ENCODE results near the gene TBKBP1.

DNA sequence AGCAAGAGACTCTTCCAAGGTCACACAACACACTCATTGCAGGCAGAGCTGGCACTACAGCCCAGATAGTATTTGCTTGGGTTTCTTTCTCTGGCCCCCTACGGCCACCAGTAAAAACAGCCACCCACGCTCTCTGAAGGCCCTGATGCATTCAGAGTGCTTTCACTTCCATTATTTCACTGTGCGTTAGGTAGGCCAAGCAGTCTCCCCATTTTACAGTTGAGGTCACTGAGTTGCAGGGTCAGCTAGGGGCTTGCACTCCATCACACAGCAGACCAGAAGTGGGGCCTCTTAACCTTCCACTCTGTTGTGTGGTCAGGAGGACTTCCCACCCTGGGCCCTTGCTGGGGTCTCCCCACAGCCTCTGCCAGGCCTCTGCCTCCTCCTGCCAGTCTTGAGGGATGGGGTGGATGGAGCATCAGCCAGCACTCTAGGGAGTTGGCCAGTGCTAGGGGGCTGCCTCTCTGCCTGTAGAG lies 41.6 kb downstream of the TBKBP1 start:
- TF ChIP-seq, protein P1, sequence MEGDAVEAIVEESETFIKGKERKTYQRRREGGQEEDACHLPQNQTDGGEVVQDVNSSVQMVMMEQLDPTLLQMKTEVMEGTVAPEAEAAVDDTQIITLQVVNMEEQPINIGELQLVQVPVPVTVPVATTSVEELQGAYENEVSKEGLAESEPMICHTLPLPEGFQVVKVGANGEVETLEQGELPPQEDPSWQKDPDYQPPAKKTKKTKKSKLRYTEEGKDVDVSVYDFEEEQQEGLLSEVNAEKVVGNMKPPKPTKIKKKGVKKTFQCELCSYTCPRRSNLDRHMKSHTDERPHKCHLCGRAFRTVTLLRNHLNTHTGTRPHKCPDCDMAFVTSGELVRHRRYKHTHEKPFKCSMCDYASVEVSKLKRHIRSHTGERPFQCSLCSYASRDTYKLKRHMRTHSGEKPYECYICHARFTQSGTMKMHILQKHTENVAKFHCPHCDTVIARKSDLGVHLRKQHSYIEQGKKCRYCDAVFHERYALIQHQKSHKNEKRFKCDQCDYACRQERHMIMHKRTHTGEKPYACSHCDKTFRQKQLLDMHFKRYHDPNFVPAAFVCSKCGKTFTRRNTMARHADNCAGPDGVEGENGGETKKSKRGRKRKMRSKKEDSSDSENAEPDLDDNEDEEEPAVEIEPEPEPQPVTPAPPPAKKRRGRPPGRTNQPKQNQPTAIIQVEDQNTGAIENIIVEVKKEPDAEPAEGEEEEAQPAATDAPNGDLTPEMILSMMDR (conservative IDR thresholded peaks at IDR 0.05 in 1 of 2, IDR thresholded peaks at IDR 0.05 in 1 of 2; ENCODE audit: extremely low read depth in 1 of 2, insufficient read depth in 1 of 2, low read depth in 1 of 2, low read length in 2 of 2), result no peak
- TF ChIP-seq EZH2 (IDR thresholded peaks at IDR 0.05; ENCODE audit: borderline replicate concordance, low read length), result no peak
